GM12891 (cell line): ENCODE results near the gene KRTAP5-6.

Experiments used
- DNase-seq: peaks from one replicate; pipeline ENCODE4 v3.0.0; 2011; ENCODE audit warnings: low spot score; ENCODE audit not compliant: insufficient read length
- FAIRE-seq: peaks from 2 replicates; lab custom pipeline; 2011; peaks lifted over from hg19 to GRCh38; lab: Jason Lieb, UNC
- PAX5 ChIP-seq: IDR thresholded peaks from 2 replicates; pipeline ENCODE4 v1.6.1; 2011; ENCODE audit warnings: low read length, moderate library complexity, mild to moderate bottlenecking; ENCODE audit not compliant: insufficient read depth, severe bottlenecking
- POLR2A ChIP-seq: IDR thresholded peaks from 2 replicates; pipeline ENCODE4 v1.6.1; 2011; ENCODE audit warnings: low read depth, low read length, control low read depth
- POLR2AphosphoS5 ChIP-seq: IDR thresholded peaks from 2 replicates; pipeline ENCODE4 v1.6.1; 2011; ENCODE audit warnings: low read depth, low read length, control low read depth
- POU2F2 ChIP-seq: IDR thresholded peaks from 2 replicates; pipeline ENCODE4 v1.6.1; 2011; ENCODE audit warnings: low read depth, mild to moderate bottlenecking, control low read depth, low read length, moderate library complexity
- SPI1 ChIP-seq: IDR thresholded peaks from 2 replicates; pipeline ENCODE4 v1.6.1; 2011; ENCODE audit warnings: low read depth, low read length, control low read depth
- TAF1 ChIP-seq: IDR thresholded peaks from 2 replicates; pipeline ENCODE4 v1.6.1; 2011; ENCODE audit warnings: low read depth, low read length, control low read depth

Gene KRTAP5-6

GRCh38 chr11:1736447-1736992 lies 39.5 kb downstream of the KRTAP5-6 start:
- DNase-seq (no peak), FAIRE-seq (no peak)
- TF ChIP-seq POLR2AphosphoS5 (no peak), SPI1 (no peak), POLR2A (no peak), PAX5 (no peak), POU2F2 (no peak), TAF1 (no peak)

GRCh38 chr11:1737080-1737757 lies 40.2 kb downstream of the KRTAP5-6 start:
- TF ChIP-seq POU2F2 (no peak), PAX5 (no peak), SPI1 (no peak), POLR2A (no peak), TAF1 (no peak), POLR2AphosphoS5 (no peak)
- DNase-seq (no peak), FAIRE-seq (no peak)

- no peak for FAIRE-seq
- TF ChIP-seq POU2F2 (no peak), PAX5 (no peak), POLR2AphosphoS5 (no peak), SPI1 (no peak), POLR2A (no peak), TAF1 (no peak)
- no peak for DNase-seq
These were observed 41.4 kb downstream of the KRTAP5-6 start for GRCh38 chr11:1738380-1738779.

- no peak for DNase-seq
- TF ChIP-seq POLR2AphosphoS5 (no peak), PAX5 (no peak), TAF1 (no peak), POLR2A (no peak), SPI1 (no peak), POU2F2 (no peak)
- FAIRE-seq: no peak
These were observed 42.6 kb downstream of the KRTAP5-6 start for GRCh38 chr11:1739576-1739975.

GRCh38 chr11:1740786-1741530 lies 44.0 kb downstream of the KRTAP5-6 start:
- TF ChIP-seq POU2F2 (no peak), TAF1 (no peak), SPI1 (no peak), POLR2AphosphoS5 (no peak), PAX5 (no peak)
- no peak for DNase-seq
- FAIRE-seq: no peak

- TF ChIP-seq POLR2A (no peak), POLR2AphosphoS5 (no peak), SPI1 (no peak), TAF1 (no peak)
- no peak for DNase-seq
- no peak for FAIRE-seq
These were observed 44.7 kb downstream of the KRTAP5-6 start for GRCh38 chr11:1741741-1742140.

- FAIRE-seq (peak; percentile 31), DNase-seq (no peak)
- no peak for TF ChIP-seq PAX5
- no peak for TF ChIP-seq POU2F2
- no peak for TF ChIP-seq SPI1
- TF ChIP-seq TAF1: no peak
- no peak for TF ChIP-seq POLR2A
- TF ChIP-seq POLR2AphosphoS5: no peak
These were observed 45.4 kb downstream of the KRTAP5-6 start for GRCh38 chr11:1742371-1742770.

- DNase-seq (no peak), FAIRE-seq (peak; percentile 57)
These were observed 46.0 kb downstream of the KRTAP5-6 start for GRCh38 chr11:1742869-1743584.

GRCh38 chr11:1743585-1744136 lies 46.7 kb downstream of the KRTAP5-6 start:
- no peak for FAIRE-seq
- TF ChIP-seq POLR2A (no peak), POU2F2 (no peak), SPI1 (no peak), POLR2AphosphoS5 (no peak), PAX5 (no peak), TAF1 (no peak)
- DNase-seq: no peak

More at GRCh38 chr11:1742869-1743584, 46.0 kb downstream of the KRTAP5-6 start:
- TF ChIP-seq POLR2AphosphoS5 (no peak), PAX5 (no peak), POU2F2 (no peak), SPI1 (no peak), POLR2A (no peak), TAF1 (no peak)
